Endodermal cell (in vitro differentiated cells): ENCODE results near the gene MLLT3. TPM values are rescaled to one million over a fixed set of nuclear protein-coding genes. Genes with fewer than 3 reads are reported as not detected.

Source experiments
- DNase-seq: peaks from one replicate; pipeline ENCODE4 v3.0.0-alpha.2; 2017
- H3K27ac ChIP-seq: 2 replicates; pipeline ENCODE4 v1.5.1; 2013; ENCODE audit warnings: mild to moderate bottlenecking, low read depth, low read length, moderate library complexity
- H3K27me3 ChIP-seq: 2 replicates; pipeline ENCODE4 v1.6.1; 2013; ENCODE audit warnings: mild to moderate bottlenecking, low read length, moderate library complexity; ENCODE audit not compliant: insufficient read depth, control insufficient read depth, poor library complexity, severe bottlenecking
- H3K36me3 ChIP-seq: 2 replicates; pipeline ENCODE4 v1.7.0; 2013; ENCODE audit warnings: mild to moderate bottlenecking, low read length, moderate library complexity; ENCODE audit not compliant: control insufficient read depth, insufficient read depth
- H3K4me1 ChIP-seq: one replicate; pipeline ENCODE4 v1.7.0; 2013; ENCODE audit warnings: low read length; ENCODE audit not compliant: control insufficient read depth, insufficient read depth
- H3K4me3 ChIP-seq: 2 replicates; pipeline ENCODE4 v1.5.1; 2013; ENCODE audit warnings: mild to moderate bottlenecking, low read length, moderate library complexity
- H3K9ac ChIP-seq: 2 replicates; pipeline ENCODE4 v1.6.1; 2013; ENCODE audit warnings: mild to moderate bottlenecking, low read length, moderate library complexity; ENCODE audit not compliant: poor library complexity, severe bottlenecking; ENCODE audit errors: extremely low read depth
- H3K9me3 ChIP-seq: 2 replicates; pipeline ENCODE4 v1.6.1; 2013; ENCODE audit warnings: mild to moderate bottlenecking, low read length, moderate library complexity; ENCODE audit not compliant: control insufficient read depth
- H3K27ac Mint-ChIP-seq: 2 replicates; pipeline ENCODE4 v1.8.0; 2020; ENCODE audit warnings: mixed read lengths
- H3K27me3 Mint-ChIP-seq: 2 replicates; pipeline ENCODE4 v1.8.0; 2021; ENCODE audit warnings: mild to moderate bottlenecking, mixed read lengths; ENCODE audit not compliant: insufficient read depth
- H3K36me3 Mint-ChIP-seq: 2 replicates; pipeline ENCODE4 v1.8.0; 2020; ENCODE audit warnings: low read depth, mixed read lengths
- H3K4me1 Mint-ChIP-seq: 2 replicates; pipeline ENCODE4 v1.8.0; 2020; ENCODE audit warnings: mixed read lengths
- H3K4me3 Mint-ChIP-seq: 2 replicates; pipeline ENCODE4 v1.8.0; 2020; ENCODE audit warnings: mild to moderate bottlenecking, moderate library complexity, mixed read lengths
- H3K9me3 Mint-ChIP-seq: 2 replicates; pipeline ENCODE4 v1.8.0; 2020; ENCODE audit warnings: mild to moderate bottlenecking, mixed read lengths
- WGBS, 2 experiments: methylation state at CpG; one replicate each; pipeline versions ENCODE4 v1.1.5 to v1.1.7; 2013; ENCODE audit warnings: missing lambda C conversion rate in 2 of 2, mixed read lengths in 1 of 2; ENCODE audit not compliant: insufficient coverage in 1 of 2, insufficient read length in 1 of 2; 5-methylcytosine and 5-hydroxymethylcytosine counted together
- total RNA-seq, 2 donors: library from RNA; stranded (reverse); fragmentation: NEBNext Ultra II Directional in 1 of 2; extraction: Animal tissue kit (Norgen Biotek cat#: 25700) in 1 of 2; gene quantifications; 2 replicates in 1 of 2; 3 replicates in 1 of 2; pipeline ENCODE4 v1.2.1, GENCODE V29; 2021
- TF ChIP-seq, protein P1 (sequence below): fragments of 200-600 bp; sonication (generic); conservative IDR thresholded peaks from 2 replicates; pipeline ENCODE4 v1.5.0; 2021; ENCODE audit warnings: antibody characterized with exemption, mild to moderate bottlenecking

Gene MLLT3
- total RNA-seq, 2 donors from 2014 or later, result 5.5 to 12.2 TPM

- no peaks in the 10 kb centered on the region for H3K36me3 ChIP-seq
These were observed 215.3 kb downstream of the MLLT3 start for GRCh38 chr9:20407013-20407412.

DNA sequence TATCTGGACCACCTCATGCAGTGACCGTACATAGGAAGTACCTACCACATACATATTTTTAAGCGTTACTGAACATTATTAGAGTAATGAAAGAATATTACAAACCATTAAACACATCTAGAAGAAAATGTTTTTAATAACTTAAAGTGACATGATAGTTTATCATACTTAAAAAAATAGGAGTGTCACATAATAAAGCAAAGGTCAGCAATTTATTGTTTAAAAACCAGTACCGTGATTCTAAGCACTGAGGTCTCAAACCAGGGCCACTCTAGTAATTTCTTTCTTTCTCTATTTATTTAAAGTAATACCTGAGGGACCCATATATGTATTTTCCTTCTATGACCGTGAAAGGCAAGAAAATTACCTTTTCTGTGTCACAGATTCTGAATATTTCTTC lies 216.0 kb downstream of the MLLT3 start:
- TF ChIP-seq, protein P1, sequence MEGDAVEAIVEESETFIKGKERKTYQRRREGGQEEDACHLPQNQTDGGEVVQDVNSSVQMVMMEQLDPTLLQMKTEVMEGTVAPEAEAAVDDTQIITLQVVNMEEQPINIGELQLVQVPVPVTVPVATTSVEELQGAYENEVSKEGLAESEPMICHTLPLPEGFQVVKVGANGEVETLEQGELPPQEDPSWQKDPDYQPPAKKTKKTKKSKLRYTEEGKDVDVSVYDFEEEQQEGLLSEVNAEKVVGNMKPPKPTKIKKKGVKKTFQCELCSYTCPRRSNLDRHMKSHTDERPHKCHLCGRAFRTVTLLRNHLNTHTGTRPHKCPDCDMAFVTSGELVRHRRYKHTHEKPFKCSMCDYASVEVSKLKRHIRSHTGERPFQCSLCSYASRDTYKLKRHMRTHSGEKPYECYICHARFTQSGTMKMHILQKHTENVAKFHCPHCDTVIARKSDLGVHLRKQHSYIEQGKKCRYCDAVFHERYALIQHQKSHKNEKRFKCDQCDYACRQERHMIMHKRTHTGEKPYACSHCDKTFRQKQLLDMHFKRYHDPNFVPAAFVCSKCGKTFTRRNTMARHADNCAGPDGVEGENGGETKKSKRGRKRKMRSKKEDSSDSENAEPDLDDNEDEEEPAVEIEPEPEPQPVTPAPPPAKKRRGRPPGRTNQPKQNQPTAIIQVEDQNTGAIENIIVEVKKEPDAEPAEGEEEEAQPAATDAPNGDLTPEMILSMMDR, result no peak
- no peak overlapping the region for H3K4me3 Mint-ChIP-seq
- no peaks in the 10 kb centered on the region for H3K27me3 Mint-ChIP-seq
- H3K27me3 ChIP-seq, result no peaks in the 10 kb centered on the region
- no peaks in the 10 kb centered on the region for H3K36me3 Mint-ChIP-seq
- no peak overlapping the region for H3K9ac ChIP-seq
- no peaks in the 10 kb centered on the region for H3K9me3 ChIP-seq
- 91 to 100% methylated on average over 1 to 3 of the region's 4 CpGs for WGBS, 2 experiments
- no peak overlapping the region for H3K4me3 ChIP-seq
- H3K27ac Mint-ChIP-seq, result no peak overlapping the region
- no peak overlapping the region for H3K27ac ChIP-seq
- no peaks in the 10 kb centered on the region for H3K36me3 ChIP-seq
- no peak for DNase-seq
- no peaks in the 10 kb centered on the region for H3K9me3 Mint-ChIP-seq
- peaks cover 24% of the 10 kb centered on the region for H3K4me1 Mint-ChIP-seq
- H3K4me1 ChIP-seq, result peaks cover 21% of the 10 kb centered on the region

More at GRCh38 chr9:20407013-20407412, 215.3 kb downstream of the MLLT3 start:
- Mint-ChIP-seq H3K9me3 (no peaks in the 10 kb centered on the region), H3K27ac (no peak overlapping the region), H3K4me3 (no peak overlapping the region), H3K36me3 (no peaks in the 10 kb centered on the region), H3K27me3 (no peaks in the 10 kb centered on the region), H3K4me1 (peaks cover 24% of the 10 kb centered on the region)
- DNase-seq, result no peak
- no peak overlapping the region for H3K27ac ChIP-seq
- TF ChIP-seq, protein P1, result peak; percentile 39
- peaks cover 21% of the 10 kb centered on the region for H3K4me1 ChIP-seq
- no peak overlapping the region for H3K4me3 ChIP-seq
- H3K9me3 ChIP-seq, result no peaks in the 10 kb centered on the region
- H3K27me3 ChIP-seq, result no peaks in the 10 kb centered on the region
- no peak overlapping the region for H3K9ac ChIP-seq

DNA sequence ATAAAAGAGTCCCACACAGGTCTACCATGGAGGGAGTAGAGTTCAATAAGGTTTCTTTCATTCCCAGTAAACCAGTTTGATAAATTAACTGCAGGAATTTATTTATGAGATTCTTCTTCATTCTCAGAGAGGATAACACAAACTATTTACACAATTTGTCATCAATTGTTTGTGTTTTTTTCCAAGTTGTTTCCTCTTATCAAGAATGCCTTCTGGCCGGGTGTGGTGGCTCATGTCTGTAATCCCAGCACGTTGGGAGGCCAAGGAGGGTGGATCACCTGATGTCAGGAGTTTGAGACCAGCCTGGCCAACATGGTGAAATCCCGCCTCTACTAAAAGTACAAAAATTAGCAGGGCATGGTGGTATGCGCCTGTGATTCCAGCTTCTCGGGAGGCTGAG lies 216.7 kb downstream of the MLLT3 start:
- Mint-ChIP-seq H3K36me3 (no peaks in the 10 kb centered on the region), H3K4me1 (peaks cover 24% of the 10 kb centered on the region), H3K9me3 (no peaks in the 10 kb centered on the region), H3K4me3 (no peak overlapping the region), H3K27me3 (no peaks in the 10 kb centered on the region), H3K27ac (no peak overlapping the region)
- peaks cover 21% of the 10 kb centered on the region for H3K4me1 ChIP-seq
- H3K9ac ChIP-seq, result no peak overlapping the region
- TF ChIP-seq, protein P1, result no peak
- no peak overlapping the region for H3K4me3 ChIP-seq
- H3K36me3 ChIP-seq, result no peaks in the 10 kb centered on the region
- H3K27me3 ChIP-seq, result no peaks in the 10 kb centered on the region
- DNase-seq, result no peak
- no peaks in the 10 kb centered on the region for H3K9me3 ChIP-seq
- no peak overlapping the region for H3K27ac ChIP-seq
- 86 to 93% methylated on average over 4 to 5 of the region's 5 CpGs for WGBS, 2 experiments
